ENCODE results near the gene RAB8B.

The RAB8B gene

GRCh38 chr15:63185206-63185605 is 4.2 kb upstream of the RAB8B start:
- DNase-seq (ENCODE audit: low read depth in 3 of 3), result no peak

GRCh38 chr15:63186065-63186464 is 3.3 kb upstream of the RAB8B start:
- no peak for DNase-seq (ENCODE audit: low read depth in 3 of 3)

GRCh38 chr15:63187589-63188226 is 1.7 kb upstream of the RAB8B start:
- DNase-seq (ENCODE audit: low read depth in 3 of 3), result no peak

GRCh38 chr15:63188247-63188925 is 1.0 kb upstream of the RAB8B start:
- no peak for DNase-seq (ENCODE audit: low read depth in 3 of 3)

- no peak for DNase-seq (ENCODE audit: low read depth in 3 of 3)
These were observed 749 bp downstream of the RAB8B start for GRCh38 chr15:63189941-63190768.

- no peak for DNase-seq (ENCODE audit: low read depth in 3 of 3)
These were observed 1.6 kb downstream of the RAB8B start for GRCh38 chr15:63190769-63191649.

GRCh38 chr15:63191895-63192618 is 2.7 kb downstream of the RAB8B start:
- DNase-seq (ENCODE audit: low read depth in 3 of 3), result peak in 1 of 3 experiments; percentile 32

- no peak for DNase-seq (ENCODE audit: low read depth in 3 of 3)
These were observed 3.3 kb downstream of the RAB8B start for GRCh38 chr15:63192619-63193206.

- DNase-seq (ENCODE audit: low read depth in 3 of 3), result no peak
These were observed 4.9 kb downstream of the RAB8B start for GRCh38 chr15:63194302-63194701.

GRCh38 chr15:63194880-63195568 is 5.6 kb downstream of the RAB8B start:
- DNase-seq (ENCODE audit: low read depth in 3 of 3), result no peak

- no peak for DNase-seq (ENCODE audit: low read depth in 3 of 3)
These were observed 6.2 kb downstream of the RAB8B start for GRCh38 chr15:63195569-63196015.

GRCh38 chr15:63196842-63197241 is 7.4 kb downstream of the RAB8B start:
- DNase-seq (ENCODE audit: low read depth in 3 of 3), result no peak

GRCh38 chr15:63197626-63198025 is 8.2 kb downstream of the RAB8B start:
- no peak for DNase-seq (ENCODE audit: low read depth in 3 of 3)

GRCh38 chr15:63198371-63199250 is 9.2 kb downstream of the RAB8B start:
- no peak for DNase-seq (ENCODE audit: low read depth in 3 of 3)

- no peak for DNase-seq (ENCODE audit: low read depth in 3 of 3)
These were observed 11.3 kb downstream of the RAB8B start for GRCh38 chr15:63200464-63201249.

- no peak for DNase-seq (ENCODE audit: low read depth in 3 of 3)
These were observed 13.5 kb downstream of the RAB8B start for GRCh38 chr15:63202861-63203260.

GRCh38 chr15:63203451-63204090 is 14.2 kb downstream of the RAB8B start:
- DNase-seq (ENCODE audit: low read depth in 3 of 3), result no peak

- DNase-seq (ENCODE audit: low read depth in 3 of 3), result no peak
These were observed 16.7 kb downstream of the RAB8B start for GRCh38 chr15:63206079-63206478.
